Spleen (tissue), 11 donors: Measurements from ENCODE around the gene GNAI3. TPM values are rescaled to one million over a fixed set of nuclear protein-coding genes. Genes with fewer than 3 reads are reported as not detected.

Experiments used
- DNase-seq: peaks from one replicate; pipeline ENCODE4 v3.0.0-alpha.2; 2020
- H3K27ac ChIP-seq, 8 donors: fragments of 200-600 bp; sonication (generic) in 7 of 8; 1 replicate in 4 of 8; 2 replicates in 4 of 8; pipeline versions ENCODE4 v1.5.0 to v1.8.0; 2016 to 2021; ENCODE audit warnings: inconsistent platforms in 4 of 8, mild to moderate bottlenecking in 4 of 8, moderate library complexity in 1 of 8
- H3K27me3 ChIP-seq, 7 donors: fragments of 200-600 bp; sonication (generic) in 6 of 7; replicated peaks in 1 of 7; 1 replicate in 4 of 7; 2 replicates in 3 of 7; pipeline versions ENCODE4 v1.5.0 to v1.8.0; 2016 to 2021; ENCODE audit warnings: inconsistent platforms in 3 of 7, mild to moderate bottlenecking in 1 of 7
- H3K36me3 ChIP-seq, 6 donors: fragments of 200-600 bp; sonication (generic) in 5 of 6; 1 replicate in 4 of 6; 2 replicates in 2 of 6; pipeline versions ENCODE4 v1.5.0 to v1.8.0; 2016 to 2021; ENCODE audit warnings: inconsistent platforms in 2 of 6
- H3K4me1 ChIP-seq, 6 donors: fragments of 200-600 bp; sonication (generic) in 5 of 6; 1 replicate in 3 of 6; 2 replicates in 3 of 6; pipeline versions ENCODE4 v1.5.0 to v1.8.0; 2016 to 2021; ENCODE audit warnings: inconsistent platforms in 3 of 6
- H3K4me3 ChIP-seq, 8 donors: fragments of 200-600 bp; sonication (generic) in 7 of 8; 1 replicate in 4 of 8; 2 replicates in 4 of 8; pipeline versions ENCODE4 v1.5.0 to v1.8.0; 2016 to 2021; ENCODE audit warnings: inconsistent platforms in 4 of 8, mild to moderate bottlenecking in 4 of 8, moderate library complexity in 2 of 8
- H3K9me3 ChIP-seq, 8 donors: fragments of 200-600 bp; sonication (generic) in 7 of 8; 1 replicate in 4 of 8; 2 replicates in 4 of 8; pipeline versions ENCODE4 v1.5.0 to v1.8.0; 2016 to 2021; ENCODE audit warnings: inconsistent platforms in 4 of 8
- POLR2A ChIP-seq, 3 donors: fragments of 450-650 bp; IDR thresholded peaks; one replicate each; pipeline ENCODE4 v1.5.1; 2017; ENCODE audit warnings: antibody characterized with exemption in 3 of 3, mild to moderate bottlenecking in 1 of 3
- POLR2AphosphoS5 ChIP-seq, 3 donors: sonication (generic); formaldehyde crosslinking; IDR thresholded peaks; one replicate each; pipeline ENCODE4 v1.5.1; 2017; ENCODE audit warnings: antibody characterized with exemption in 3 of 3
- WGBS, 5 donors: extraction: QIAGEN DNeasy Blood & Tissue Kit in 3 of 5; methylation state at CpG; one replicate each; pipeline versions ENCODE4 v1.1.5 to v1.1.7; 2013 to 2018; 5-methylcytosine and 5-hydroxymethylcytosine counted together
- intact Hi-C: fragments of 100-400 bp; cut with DNase I; formaldehyde crosslinking; loops from one replicate; pipeline ENCODE4 v1.15.0; 2023; ENCODE audit warnings: low total_unique reads
- polyA plus RNA-seq, 3 donors: library from polyadenylated mRNA; stranded (reverse); fragments of 200-250 nt; gene quantifications; one replicate each; pipeline ENCODE4 v1.2.1, GENCODE V29; 2013
- total RNA-seq, 7 donors: library from RNA; depleted of rRNA in 3 of 7; stranded (reverse); fragments of >200 nt in 3 of 7; fragmentation: NEBNext Ultra II Directional in 4 of 7; extraction: Animal tissue kit (Norgen Biotek cat#: 25700) in 4 of 7; gene quantifications; one replicate each; pipeline versions ENCODE4 v1.1.0 to v1.2.1, GENCODE V29; 2016 to 2021
- TF ChIP-seq, protein P1 (sequence below), 11 experiments: fragments of 200-600 bp in 7 of 11; fragments of 450-650 bp in 4 of 11; sonication (generic) in 4 of 11; IDR thresholded peaks in 8 of 11; conservative IDR thresholded peaks in 3 of 11; 1 replicate in 7 of 11; 2 replicates in 4 of 11; pipeline versions ENCODE4 v1.4.0 to v1.8.0; 2016 to 2021; ENCODE audit warnings: antibody characterized with exemption in 11 of 11, inconsistent platforms in 4 of 11, mild to moderate bottlenecking in 1 of 11
- donor health status: healthy with polysubstance abuse.
- donor health status: DM: no; HTN: no; CAD: no; lungs with moderate emphysema.
- donor health status: DM: no; HTN: no; CAD: no.
- donor health status: Bipolar disorder and iron deficiency.
- donor health status: healthy.
- donor health status: DM: no; HTN: no; CAD: no.
- donor health status: DM: yes; HTN: yes; CAD: no.

GNAI3 gene
- total and polyA plus RNA-seq, 10 donors = 1.8 to 11.4 (median 9.2) TPM

DNA sequence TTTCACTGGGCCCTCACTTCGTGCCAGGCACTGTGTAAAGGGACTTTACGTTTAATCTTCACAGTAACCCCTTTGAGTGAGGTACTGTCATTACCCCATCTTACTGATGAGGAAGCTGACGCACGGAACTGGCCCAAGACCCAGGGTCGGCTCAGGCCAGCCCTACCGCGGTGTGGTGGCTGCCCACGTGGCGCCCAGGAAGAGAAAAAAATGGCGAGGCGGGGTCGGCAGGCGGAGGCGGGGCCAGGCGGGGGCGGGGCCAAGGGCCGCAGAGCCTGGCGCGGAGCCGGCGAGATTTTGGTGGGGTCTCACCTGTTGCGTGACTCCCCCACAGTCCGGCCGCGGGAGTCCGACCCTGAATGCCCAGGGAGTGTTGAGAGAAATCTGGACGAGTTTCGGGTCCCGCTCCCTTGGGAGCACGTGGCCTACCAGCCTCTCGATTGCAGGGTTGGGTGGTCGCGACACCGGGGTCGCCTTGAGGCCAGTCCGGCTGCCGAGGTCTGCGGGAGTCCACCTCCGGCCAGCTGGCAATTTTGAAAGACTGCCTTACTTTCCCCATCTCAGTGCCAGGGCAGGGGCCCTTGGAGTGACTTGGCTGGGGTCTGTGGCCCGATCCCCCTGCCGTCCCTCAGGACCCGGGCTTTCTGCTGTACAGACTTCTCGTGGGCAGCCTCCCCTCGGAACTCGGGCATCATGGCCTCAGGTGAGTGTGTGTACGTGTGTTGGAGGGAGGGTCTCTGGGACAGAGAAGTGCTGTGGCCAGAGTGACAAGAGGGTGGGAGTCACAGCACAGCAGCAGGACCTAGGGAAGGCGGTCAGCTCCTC is 71.4 kb downstream of the GNAI3 start, which contains the start of the genes AMPD2 and GNAT2:
Gene AMPD2, plus strand, starts transcription at position 262 of the 825 bp plus-strand sequence. CDS start 1,339 bp downstream, outside the sequence.
Gene GNAT2, minus strand, starts transcription at position 41 of the 825 bp plus-strand sequence. CDS start 6,746 bp downstream, outside the sequence.
- Histone ChIP-seq H3K27ac (peak within 1 kb of the TSS; percentile 69 to 98 (median 88)), H3K4me1 (peaks cover 35 to 100% (median 85%) of the 10 kb centered on the region in 6 donors), H3K4me3 (peak within 1 kb of the TSS; percentile 66 to 84 (median 70)), H3K27me3 (no peaks in the 10 kb centered on the region), H3K36me3 (no peaks in the 10 kb centered on the region), H3K9me3 (no peaks in the 10 kb centered on the region)
- peak; percentile 95 for DNase-seq
- TF ChIP-seq POLR2AphosphoS5 (IDR thresholded peaks at IDR 0.05) (peak; percentile 85 to 92 (median 88)), POLR2A (IDR thresholded peaks at IDR 0.05) (peak in 1 of 3 donors; percentile 20)
- TF ChIP-seq, protein P1, sequence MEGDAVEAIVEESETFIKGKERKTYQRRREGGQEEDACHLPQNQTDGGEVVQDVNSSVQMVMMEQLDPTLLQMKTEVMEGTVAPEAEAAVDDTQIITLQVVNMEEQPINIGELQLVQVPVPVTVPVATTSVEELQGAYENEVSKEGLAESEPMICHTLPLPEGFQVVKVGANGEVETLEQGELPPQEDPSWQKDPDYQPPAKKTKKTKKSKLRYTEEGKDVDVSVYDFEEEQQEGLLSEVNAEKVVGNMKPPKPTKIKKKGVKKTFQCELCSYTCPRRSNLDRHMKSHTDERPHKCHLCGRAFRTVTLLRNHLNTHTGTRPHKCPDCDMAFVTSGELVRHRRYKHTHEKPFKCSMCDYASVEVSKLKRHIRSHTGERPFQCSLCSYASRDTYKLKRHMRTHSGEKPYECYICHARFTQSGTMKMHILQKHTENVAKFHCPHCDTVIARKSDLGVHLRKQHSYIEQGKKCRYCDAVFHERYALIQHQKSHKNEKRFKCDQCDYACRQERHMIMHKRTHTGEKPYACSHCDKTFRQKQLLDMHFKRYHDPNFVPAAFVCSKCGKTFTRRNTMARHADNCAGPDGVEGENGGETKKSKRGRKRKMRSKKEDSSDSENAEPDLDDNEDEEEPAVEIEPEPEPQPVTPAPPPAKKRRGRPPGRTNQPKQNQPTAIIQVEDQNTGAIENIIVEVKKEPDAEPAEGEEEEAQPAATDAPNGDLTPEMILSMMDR (IDR thresholded peaks at IDR 0.05 in 8 of 11, conservative IDR thresholded peaks at IDR 0.05 in 3 of 11) = no peak
- intact Hi-C loops = no loop called here
- 0 to 1% (median 1%) methylated on average over 24 to 47 of the region's 47 CpGs for WGBS, 5 donors

DNA sequence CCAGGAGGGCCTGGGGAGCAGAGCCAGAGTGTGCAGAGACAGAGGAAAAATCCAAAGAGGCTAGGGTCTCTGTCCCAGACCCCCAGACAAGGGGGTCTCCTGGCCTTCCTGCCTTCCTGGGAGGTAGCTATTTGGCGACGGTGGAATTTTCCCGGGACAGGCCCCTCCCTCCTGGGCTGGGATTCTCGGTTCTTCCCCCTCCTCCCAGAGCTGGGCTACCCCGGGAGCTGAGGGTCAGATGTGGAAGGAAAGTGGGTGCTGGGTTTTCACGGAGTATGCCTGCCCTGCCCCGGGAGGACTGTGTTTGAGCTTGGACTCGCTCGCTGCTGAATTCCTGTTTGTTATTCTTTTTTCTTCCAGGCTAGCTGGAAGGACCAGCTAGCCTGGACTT is 72.0 kb downstream of the GNAI3 start:
- Histone ChIP-seq H3K9me3 (no peaks in the 10 kb centered on the region), H3K4me3 (peak overlapping the region; percentile 66 to 84 (median 70)), H3K27ac (peak overlapping the region; percentile 66 to 98 (median 88)), H3K27me3 (no peaks in the 10 kb centered on the region), H3K36me3 (peaks cover 0 to 6% (median 0%) of the 10 kb centered on the region in 6 donors), H3K4me1 (peaks cover 35 to 100% (median 84%) of the 10 kb centered on the region in 6 donors)
- WGBS, 5 donors = 0 to 3% (median 0%) methylated on average over 8 to 9 of the region's 9 CpGs
- DNase-seq = no peak
- TF ChIP-seq POLR2AphosphoS5 (IDR thresholded peaks at IDR 0.05) = no peak
- TF ChIP-seq POLR2A (IDR thresholded peaks at IDR 0.05) = no peak
- TF ChIP-seq, protein P1 (IDR thresholded peaks at IDR 0.05 in 8 of 11, conservative IDR thresholded peaks at IDR 0.05 in 3 of 11) = no peak
- intact Hi-C loops = no loop called here

DNA sequence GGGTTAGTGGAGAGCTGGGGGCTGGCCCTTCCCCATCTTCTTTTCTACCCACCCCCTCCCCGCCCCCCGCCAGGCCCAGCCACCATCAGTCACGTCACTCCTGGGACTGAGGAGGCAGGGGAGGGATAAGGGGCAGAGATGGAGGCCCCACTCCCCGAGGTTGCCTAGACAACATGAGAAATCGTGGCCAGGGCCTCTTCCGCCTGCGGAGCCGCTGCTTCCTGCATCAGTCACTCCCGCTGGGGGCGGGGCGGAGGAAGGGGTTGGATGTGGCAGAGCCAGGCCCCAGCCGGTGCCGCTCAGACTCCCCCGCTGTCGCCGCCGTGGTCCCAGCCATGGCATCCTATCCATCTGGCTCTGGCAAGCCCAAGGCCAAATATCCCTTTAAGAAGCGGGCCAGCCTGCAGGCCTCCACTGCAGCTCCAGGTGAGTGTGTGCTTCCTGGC is 72.4 kb downstream of the GNAI3 start:
- H3K4me1 ChIP-seq = peaks cover 35 to 100% (median 81%) of the 10 kb centered on the region in 6 donors
- intact Hi-C loops = no loop called here
- TF ChIP-seq, protein P1 (IDR thresholded peaks at IDR 0.05 in 8 of 11, conservative IDR thresholded peaks at IDR 0.05 in 3 of 11) = peak in 1 of 11 experiments; percentile 27
- TF ChIP-seq POLR2A (IDR thresholded peaks at IDR 0.05) (no peak), POLR2AphosphoS5 (IDR thresholded peaks at IDR 0.05) (peak; percentile 85 to 90 (median 88))

More for the DNA sequence above, 72.4 kb downstream of the GNAI3 start:
- Histone ChIP-seq H3K27ac (peak overlapping the region; percentile 66 to 98 (median 88)), H3K36me3 (peaks cover 0 to 10% (median 4%) of the 10 kb centered on the region in 6 donors), H3K9me3 (no peaks in the 10 kb centered on the region), H3K4me3 (peak overlapping the region; percentile 66 to 84 (median 70)), H3K27me3 (no peaks in the 10 kb centered on the region)
- 0 to 1% (median 0%) methylated on average over 8 to 18 of the region's 18 CpGs for WGBS, 5 donors
- peak; percentile 100 for DNase-seq
